ENCODE data around the gene LMCD1. TPM values are rescaled to one million over a fixed set of nuclear protein-coding genes. Genes with fewer than 3 reads are reported as not detected.
"Not testable (repeated sequence)": the region's sequence is repeated elsewhere in the genome, so short reads cannot be mapped to it uniquely, and the experiment has no call there.

The LMCD1 gene
- total RNA-seq, 2 experiments from 2014 or later, result 0.47 TPM; not detected in 1

DNA sequence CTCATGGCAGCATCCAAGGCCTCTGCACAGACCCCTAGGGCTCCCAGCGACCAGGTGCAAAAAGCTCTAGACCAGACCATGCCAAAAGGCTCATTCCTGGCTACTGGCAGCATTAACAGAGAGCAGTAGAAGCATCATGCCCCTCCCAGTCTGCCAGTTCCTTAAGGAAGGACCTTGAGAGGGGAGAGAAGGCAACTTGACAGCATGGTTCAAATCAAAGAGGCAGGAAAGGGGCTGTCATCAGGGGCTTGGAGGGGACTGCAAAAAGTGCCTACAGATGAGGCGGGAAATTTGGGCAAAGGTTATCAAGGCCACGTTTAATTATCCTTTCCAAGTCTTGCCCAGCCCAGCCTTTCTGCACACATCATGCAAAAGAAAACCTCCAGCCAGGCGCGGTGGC is 78.3 kb downstream of the LMCD1 start:
- no TSS peak for BruUV-seq (replicated peaks)
- Histone ChIP-seq H3K9me2 (ENCODE audit: insufficient read depth, low read length) (no peaks in the 10 kb centered on the region), H2AFZ (ENCODE audit: low read length) (no peak overlapping the region), H3K36me3 (ENCODE audit: insufficient read depth, low read length) (no peaks in the 10 kb centered on the region), H3K27ac (ENCODE audit: low read depth, low read length, poor library complexity, severe bottlenecking) (no peak overlapping the region), H3K4me1 (ENCODE audit: insufficient read depth, low read length, poor library complexity, severe bottlenecking) (no peaks in the 10 kb centered on the region), H3K79me2 (ENCODE audit: insufficient read depth, low read depth, low read length) (no peaks in the 10 kb centered on the region), H3K4me3 (ENCODE audit: low read depth, low read length, poor library complexity, severe bottlenecking) (no peak overlapping the region), H3K9me3 (ENCODE audit: low read length) (no peaks in the 10 kb centered on the region), H3K4me2 (ENCODE audit: low read length) (no peak overlapping the region), H4K20me1 (ENCODE audit: insufficient read depth, low read length) (no peaks in the 10 kb centered on the region)
- TF ChIP-seq, protein P1, sequence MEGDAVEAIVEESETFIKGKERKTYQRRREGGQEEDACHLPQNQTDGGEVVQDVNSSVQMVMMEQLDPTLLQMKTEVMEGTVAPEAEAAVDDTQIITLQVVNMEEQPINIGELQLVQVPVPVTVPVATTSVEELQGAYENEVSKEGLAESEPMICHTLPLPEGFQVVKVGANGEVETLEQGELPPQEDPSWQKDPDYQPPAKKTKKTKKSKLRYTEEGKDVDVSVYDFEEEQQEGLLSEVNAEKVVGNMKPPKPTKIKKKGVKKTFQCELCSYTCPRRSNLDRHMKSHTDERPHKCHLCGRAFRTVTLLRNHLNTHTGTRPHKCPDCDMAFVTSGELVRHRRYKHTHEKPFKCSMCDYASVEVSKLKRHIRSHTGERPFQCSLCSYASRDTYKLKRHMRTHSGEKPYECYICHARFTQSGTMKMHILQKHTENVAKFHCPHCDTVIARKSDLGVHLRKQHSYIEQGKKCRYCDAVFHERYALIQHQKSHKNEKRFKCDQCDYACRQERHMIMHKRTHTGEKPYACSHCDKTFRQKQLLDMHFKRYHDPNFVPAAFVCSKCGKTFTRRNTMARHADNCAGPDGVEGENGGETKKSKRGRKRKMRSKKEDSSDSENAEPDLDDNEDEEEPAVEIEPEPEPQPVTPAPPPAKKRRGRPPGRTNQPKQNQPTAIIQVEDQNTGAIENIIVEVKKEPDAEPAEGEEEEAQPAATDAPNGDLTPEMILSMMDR (conservative IDR thresholded peaks at IDR 0.05; ENCODE audit: low read length), result no peak
- TF ChIP-seq EZH2phosphoT487 (IDR thresholded peaks at IDR 0.05; ENCODE audit: borderline replicate concordance, low read depth, low read length), result no peak
- intact Hi-C loops (cut with micrococcal nuclease; ENCODE audit: unreplicated experiment), result no loop called here
- DNase-seq (ENCODE audit: low spot score), result no peak
- CTCF ChIA-PET (ENCODE audit: unreplicated experiment), result no interaction called here
- POLR2A ChIA-PET, result no interaction called here

DNA sequence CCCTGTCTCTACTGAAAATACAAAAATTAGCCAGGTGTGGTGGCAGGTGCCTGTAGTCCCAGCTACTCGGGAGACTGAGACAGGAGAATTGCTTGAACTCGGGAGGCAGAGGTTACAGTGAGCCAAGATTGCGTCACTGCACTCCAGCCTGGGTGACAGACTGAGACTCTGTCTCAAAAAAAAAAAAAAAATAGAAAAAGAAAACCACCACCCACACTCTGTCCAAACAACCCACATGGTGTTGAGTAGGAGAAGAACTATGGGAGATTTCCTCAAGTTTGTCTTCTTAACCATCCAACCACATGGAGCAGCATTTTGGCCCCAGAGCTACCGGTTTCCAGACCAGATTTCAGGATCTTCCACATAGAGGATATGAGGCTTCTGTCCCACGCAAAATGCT is 78.8 kb downstream of the LMCD1 start:
- H3K4me3 ChIP-seq (ENCODE audit: low read depth, low read length, poor library complexity, severe bottlenecking); H4K20me1 ChIP-seq (ENCODE audit: insufficient read depth, low read length); CTCF ChIA-PET (ENCODE audit: unreplicated experiment); H3K4me2 ChIP-seq (ENCODE audit: low read length); BruUV-seq (replicated peaks); H3K36me3 ChIP-seq (ENCODE audit: insufficient read depth, low read length); H3K9me3 ChIP-seq (ENCODE audit: low read length); DNase-seq (ENCODE audit: low spot score); H3K79me2 ChIP-seq (ENCODE audit: insufficient read depth, low read depth, low read length); H3K4me1 ChIP-seq (ENCODE audit: insufficient read depth, low read length, poor library complexity, severe bottlenecking); H2AFZ ChIP-seq (ENCODE audit: low read length); H3K27ac ChIP-seq (ENCODE audit: low read depth, low read length, poor library complexity, severe bottlenecking); intact Hi-C loops (cut with micrococcal nuclease; ENCODE audit: unreplicated experiment); H3K9me2 ChIP-seq (ENCODE audit: insufficient read depth, low read length): not testable (repeated sequence)
- POLR2A ChIA-PET, result interaction anchor here (0.7 kb wide), 1 partner anchor 1287 kb away, joined by 3 read pairs; no protein-coding TSS in a partner anchor

DNA sequence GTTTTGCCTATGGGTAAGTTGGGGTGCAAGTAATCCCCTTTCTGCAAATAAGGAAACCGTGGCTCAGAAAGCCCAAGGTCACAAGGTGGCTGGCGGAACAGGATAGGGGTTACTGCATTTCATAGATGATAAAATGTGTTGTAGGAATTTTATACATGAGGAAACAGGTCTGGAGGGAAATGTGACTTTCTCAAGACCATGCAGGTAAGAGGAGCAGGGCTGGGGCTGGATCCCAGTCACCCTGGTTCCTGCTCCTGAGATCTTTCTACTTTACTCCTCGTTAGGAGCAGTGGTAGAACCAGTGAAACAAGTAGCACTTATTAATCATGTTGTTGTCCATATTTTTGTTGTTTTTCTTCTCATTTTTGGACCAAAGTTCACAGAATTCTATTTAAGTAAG is 79.8 kb downstream of the LMCD1 start:
- POLR2A ChIA-PET, result no interaction called here
- H3K4me3 ChIP-seq (ENCODE audit: low read depth, low read length, poor library complexity, severe bottlenecking), result no peak overlapping the region
- H3K4me2 ChIP-seq (ENCODE audit: low read length), result no peak overlapping the region
- DNase-seq (ENCODE audit: low spot score), result no peak
- no TSS peak for BruUV-seq (replicated peaks)
- TF ChIP-seq, protein P1 (conservative IDR thresholded peaks at IDR 0.05; ENCODE audit: low read length), result no peak
- no peak for TF ChIP-seq EZH2phosphoT487 (IDR thresholded peaks at IDR 0.05; ENCODE audit: borderline replicate concordance, low read depth, low read length)
- H3K27ac ChIP-seq (ENCODE audit: low read depth, low read length, poor library complexity, severe bottlenecking), result no peak overlapping the region
- CTCF ChIA-PET (ENCODE audit: unreplicated experiment), result no interaction called here
- H3K36me3 ChIP-seq (ENCODE audit: insufficient read depth, low read length), result no peaks in the 10 kb centered on the region
- no peaks in the 10 kb centered on the region for H3K79me2 ChIP-seq (ENCODE audit: insufficient read depth, low read depth, low read length)
- intact Hi-C loops (cut with micrococcal nuclease; ENCODE audit: unreplicated experiment), result no loop called here
- H3K4me1 ChIP-seq (ENCODE audit: insufficient read depth, low read length, poor library complexity, severe bottlenecking), result no peaks in the 10 kb centered on the region
- H4K20me1 ChIP-seq (ENCODE audit: insufficient read depth, low read length), result no peaks in the 10 kb centered on the region
- no peaks in the 10 kb centered on the region for H3K9me2 ChIP-seq (ENCODE audit: insufficient read depth, low read length)
- H2AFZ ChIP-seq (ENCODE audit: low read length), result no peak overlapping the region
- no peaks in the 10 kb centered on the region for H3K9me3 ChIP-seq (ENCODE audit: low read length)
